HCT116 (cell line): ENCODE results near the gene DIS3L. TPM values are rescaled to one million over a fixed set of nuclear protein-coding genes. Genes with fewer than 3 reads are reported as not detected.

ENCODE experiments used
- ATAC-seq: fragments of 200-7000 bp; cut with Tn5 transposase; 2 replicates; pipeline ENCODE4 v1.9.1; 2020; ENCODE audit warnings: mild to moderate bottlenecking, moderate library complexity
- BruUV-seq: library from RNA; stranded (reverse); fragments of 400-500 nt; replicated peaks from 2 replicates; lab custom pipeline; 2021; lab: Mats Ljungman, UMichigan
- CTCF ChIA-PET: fragments of 300-600 bp; sonication (Branson Sonifier 250); formaldehyde crosslinking; loops from one replicate; lab custom pipeline; 2021; ENCODE audit warnings: antibody characterized with exemption; lab: Charles Lee
- POLR2A ChIA-PET: fragments of 300-600, 350-600 bp; sonication (Branson Sonifier 250); formaldehyde crosslinking; loops from one replicate; lab custom pipeline; 2021; ENCODE audit warnings: antibody characterized with exemption; lab: Charles Lee
- RAD21 ChIA-PET, 2 experiments: fragments of 300-600 bp; sonication (Branson Sonifier 250); formaldehyde crosslinking; loops; one replicate each; lab custom pipeline; 2023; ENCODE audit warnings: low total read pairs in 2 of 2; ENCODE audit not compliant: uncharacterized antibody in 2 of 2, unreplicated experiment in 2 of 2, low non-redundant PET in 1 of 2; lab: Charles Lee
- DNase-seq: peaks from one replicate; pipeline ENCODE4 v3.0.0-alpha.2; 2010; ENCODE audit warnings: low read depth, low spot score
- H2AFZ ChIP-seq: fragments of 200-600 bp; shearing (Covaris generic), sonication (generic); 2 replicates; pipeline ENCODE4 v1.6.1; 2017; ENCODE audit warnings: low read depth, mixed run types, mixed read lengths, antibody characterized with exemption, low read length; ENCODE audit not compliant: poor library complexity, severe bottlenecking
- H3K27ac ChIP-seq: 2 replicates; pipeline ENCODE4 v1.5.1; 2012; ENCODE audit warnings: low read depth, low read length
- H3K27me3 ChIP-seq: fragments of 200-600 bp; sonication (generic); 2 replicates; pipeline ENCODE4 v1.6.1; 2016; ENCODE audit warnings: mixed run types, low read length, mixed read lengths; ENCODE audit not compliant: insufficient read depth
- H3K36me3 ChIP-seq, 2 experiments: fragments of 200-500 bp in 1 of 2; fragments of 200-600 bp in 1 of 2; sonication (Bioruptor generic) in 1 of 2; sonication (generic) in 1 of 2; 2 replicates each; pipeline versions ENCODE4 v1.5.1 to v1.6.1; 2014 to 2016; ENCODE audit warnings: low read length in 2 of 2, inconsistent platforms in 1 of 2, mixed read lengths in 1 of 2, mixed run types in 1 of 2; ENCODE audit not compliant: insufficient read depth in 2 of 2, control insufficient read depth in 1 of 2
- H3K4me1 ChIP-seq, 2 experiments: fragments of 200-600 bp in 1 of 2; sonication (generic) in 1 of 2; 2 replicates each; pipeline versions ENCODE4 v1.5.1 to v1.6.1; 2012 to 2017; ENCODE audit warnings: low read length in 2 of 2, inconsistent platforms in 1 of 2, mild to moderate bottlenecking in 1 of 2, mixed read lengths in 1 of 2, mixed run types in 1 of 2, moderate library complexity in 1 of 2; ENCODE audit not compliant: insufficient read depth in 2 of 2, control insufficient read depth in 1 of 2
- H3K4me2 ChIP-seq: fragments of 200-600 bp; sonication (generic); 2 replicates; pipeline ENCODE4 v1.6.1; 2017; ENCODE audit warnings: mixed run types, low read length, mixed read lengths
- H3K4me3 ChIP-seq, 2 experiments: fragments of 200-600 bp in 1 of 2; sonication (generic) in 1 of 2; replicated peaks in 1 of 2; 2 replicates each; pipeline ENCODE4 v1.5.1; 2011 to 2016; ENCODE audit warnings: low read length in 2 of 2, control low read depth in 1 of 2, low read depth in 1 of 2, mild to moderate bottlenecking in 1 of 2, mixed read lengths in 1 of 2, mixed run types in 1 of 2
- H3K79me2 ChIP-seq: fragments of 200-600 bp; sonication (generic); 2 replicates; pipeline ENCODE4 v1.6.1; 2017; ENCODE audit warnings: mild to moderate bottlenecking, mixed run types, low read length, moderate library complexity, mixed read lengths; ENCODE audit not compliant: insufficient read depth
- H3K9ac ChIP-seq: fragments of 200-600 bp; sonication (generic); 2 replicates; pipeline ENCODE4 v1.6.1; 2016; ENCODE audit warnings: low read length, mixed read lengths
- H3K9me2 ChIP-seq: fragments of 200-600 bp; sonication (generic), shearing (Covaris generic); 2 replicates; pipeline ENCODE4 v1.6.1; 2017; ENCODE audit warnings: mixed run types, mild to moderate bottlenecking, moderate library complexity; ENCODE audit not compliant: insufficient read depth
- H3K9me3 ChIP-seq, 2 experiments: fragments of 200-500 bp in 1 of 2; fragments of 200-600 bp in 1 of 2; sonication (Bioruptor generic) in 1 of 2; sonication (generic) in 1 of 2; 2 replicates each; pipeline ENCODE4 v1.6.1; 2014 to 2017; ENCODE audit warnings: low read length in 2 of 2, mixed read lengths in 2 of 2, inconsistent platforms in 1 of 2, low read depth in 1 of 2, mild to moderate bottlenecking in 1 of 2, mixed run types in 1 of 2, moderate library complexity in 1 of 2; ENCODE audit not compliant: control insufficient read depth in 1 of 2, insufficient read depth in 1 of 2
- H4K20me1 ChIP-seq: fragments of 200-600 bp; sonication (generic), shearing (Covaris generic); 2 replicates; pipeline ENCODE4 v1.6.1; 2017; ENCODE audit warnings: mixed run types, mild to moderate bottlenecking, moderate library complexity; ENCODE audit not compliant: insufficient read depth
- CBX3 ChIP-seq: IDR thresholded peaks from 2 replicates; pipeline ENCODE4 v1.6.1; 2012; ENCODE audit warnings: low read depth
- CEBPB ChIP-seq: IDR thresholded peaks from 2 replicates; pipeline ENCODE4 v1.6.1; 2012; ENCODE audit warnings: low read depth
- EGR1 ChIP-seq: IDR thresholded peaks from 2 replicates; pipeline ENCODE4 v1.6.1; 2012; ENCODE audit warnings: low read depth
- ELF1 ChIP-seq: IDR thresholded peaks from 2 replicates; pipeline ENCODE4 v1.6.1; 2012; ENCODE audit warnings: low read depth, borderline replicate concordance
- EZH2 ChIP-seq: fragments of 200-600 bp; sonication (generic); IDR thresholded peaks from 2 replicates; pipeline ENCODE4 v1.6.1; 2017; ENCODE audit warnings: antibody characterized with exemption, mixed run types
- EZH2phosphoT487 ChIP-seq: fragments of 200-600 bp; IDR thresholded peaks from 2 replicates; pipeline ENCODE4 v1.6.1; 2018; ENCODE audit warnings: antibody characterized with exemption, borderline replicate concordance
- FOSL1 ChIP-seq: IDR thresholded peaks from 2 replicates; pipeline ENCODE4 v1.6.1; 2012; ENCODE audit warnings: low read depth
- JUND ChIP-seq: IDR thresholded peaks from 2 replicates; pipeline ENCODE4 v1.6.1; 2012
- RAD21 ChIP-seq: IDR thresholded peaks from 2 replicates; pipeline ENCODE4 v1.6.1; 2012; ENCODE audit warnings: low read depth, mild to moderate bottlenecking
- SIN3A ChIP-seq: IDR thresholded peaks from 2 replicates; pipeline ENCODE4 v1.6.1; 2012; ENCODE audit warnings: low read depth
- SP1 ChIP-seq: IDR thresholded peaks from 2 replicates; pipeline ENCODE4 v1.6.1; 2012; ENCODE audit warnings: low read depth
- SRF ChIP-seq: IDR thresholded peaks from 2 replicates; pipeline ENCODE4 v1.6.1; 2012; ENCODE audit warnings: low read depth
- TCF7L2 ChIP-seq: IDR thresholded peaks from 2 replicates; pipeline ENCODE4 v1.7.0; 2011; ENCODE audit warnings: borderline replicate concordance, inconsistent platforms; ENCODE audit not compliant: insufficient read depth, insufficient read length; ENCODE audit errors: extremely low read depth
- ZFX ChIP-seq: fragments of 450-650 bp; IDR thresholded peaks from 2 replicates; pipeline ENCODE4 v1.6.1; 2017
- intact Hi-C: fragments of 100-400 bp; cut with micrococcal nuclease; formaldehyde crosslinking; loops from 2 replicates; pipeline ENCODE4 v1.10.0; 2022
- total RNA-seq: library from RNA; stranded (reverse); gene quantifications from one replicate; pipeline ENCODE4 v1.2.1, GENCODE V29; 2021; ENCODE audit not compliant: unreplicated experiment
- TF ChIP-seq, protein P1 (sequence below): IDR thresholded peaks from 2 replicates; pipeline ENCODE4 v1.6.1; 2012; ENCODE audit warnings: low read depth
- TF ChIP-seq, protein P2 (sequence below): IDR thresholded peaks from 2 replicates; pipeline ENCODE4 v1.6.1; 2012
- TF ChIP-seq, protein P3 (sequence below): IDR thresholded peaks from 2 replicates; pipeline ENCODE4 v1.6.1; 2012

Gene DIS3L
- total RNA-seq, 1 experiment from 2014 or later = 32.2 TPM

GRCh38 chr15:66288093-66288492 is 5.3 kb upstream of the DIS3L start:
- intact Hi-C loops = loop anchor here (5.0 kb wide), 3 partner anchors 36 to 371 kb away; partner anchors contain the start of gene MEGF11
- no peak overlapping the region for H3K27ac ChIP-seq
- no peak overlapping the region for H3K4me2 ChIP-seq
- POLR2A ChIA-PET = no interaction called here
- RAD21 ChIA-PET = no interaction called here
- BruUV-seq = no TSS peak
- DNase-seq = no peak
- H3K27me3 ChIP-seq = no peaks in the 10 kb centered on the region
- H3K9me3 ChIP-seq = no peaks in the 10 kb centered on the region
- H3K36me3 ChIP-seq = no peaks in the 10 kb centered on the region
- H4K20me1 ChIP-seq = no peaks in the 10 kb centered on the region
- TF ChIP-seq FOSL1 = no peak
- TF ChIP-seq EGR1 = no peak
- TF ChIP-seq, all 23 proteins: peak for 0
- Histone ChIP-seq H3K4me3 (no peak overlapping the region), H3K4me1 (peaks cover 8 to 31% of the 10 kb centered on the region in 2 experiments; a peak in 3 of 4 replicates), H2AFZ (no peak overlapping the region), H3K79me2 (no peaks in the 10 kb centered on the region), H3K9ac (no peak overlapping the region), H3K9me2 (no peaks in the 10 kb centered on the region)
- no peak for ATAC-seq
- CTCF ChIA-PET = interaction anchor here (1.2 to 1.4 kb wide), 2 partner anchors 18 to 54 kb away, joined by 4 to 5 read pairs; no protein-coding TSS in a partner anchor

DNA sequence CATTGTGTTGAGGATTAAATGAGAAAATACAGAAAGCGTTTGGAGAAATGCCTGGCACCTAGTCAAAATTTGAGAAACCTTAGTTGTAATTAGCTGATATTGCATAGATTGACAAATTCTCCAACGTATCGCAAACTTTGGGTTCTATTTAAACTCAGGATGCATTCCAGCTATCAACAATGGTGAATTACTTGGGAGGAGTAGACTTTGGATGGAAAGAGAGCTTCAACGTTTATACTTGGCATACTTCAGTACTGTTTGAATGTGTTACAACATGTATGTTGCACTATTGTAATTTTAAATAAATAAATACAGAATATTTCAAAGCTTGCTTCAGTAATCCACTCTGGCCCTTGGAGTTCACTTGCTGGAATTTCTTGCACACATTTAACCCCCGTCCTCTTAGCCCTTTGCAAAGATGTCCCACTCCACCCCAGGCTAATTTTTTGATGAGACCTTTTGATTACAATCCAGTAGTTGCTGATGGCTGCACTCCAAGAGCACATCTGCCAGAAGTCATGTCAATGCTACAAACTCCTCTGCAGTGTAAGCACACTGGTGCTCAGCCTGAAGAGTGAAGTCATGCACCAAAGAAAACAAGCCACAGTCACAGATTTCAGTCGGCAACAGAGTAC is 4.7 kb upstream of the DIS3L start:
- ATAC-seq (no peak), DNase-seq (no peak)
- Histone ChIP-seq H4K20me1 (no peaks in the 10 kb centered on the region), H3K4me3 (no peak overlapping the region), H3K4me1 (peaks cover 8 to 31% of the 10 kb centered on the region in 2 experiments; a peak in 3 of 4 replicates), H3K79me2 (no peaks in the 10 kb centered on the region), H3K9me2 (no peaks in the 10 kb centered on the region), H3K27ac (no peak overlapping the region), H2AFZ (no peak overlapping the region), H3K9me3 (no peaks in the 10 kb centered on the region), H3K36me3 (no peaks in the 10 kb centered on the region), H3K4me2 (no peak overlapping the region), H3K9ac (no peak overlapping the region), H3K27me3 (no peaks in the 10 kb centered on the region)
- BruUV-seq = no TSS peak
- ChIA-PET RAD21 (no interaction called here), POLR2A (no interaction called here), CTCF (interaction anchor here (1.2 to 1.4 kb wide), 2 partner anchors 19 to 55 kb away, joined by 4 to 5 read pairs; no protein-coding TSS in a partner anchor)
- intact Hi-C loops = loop anchor here (5.0 kb wide), 3 partner anchors 36 to 371 kb away; partner anchors contain the start of gene MEGF11
- TF ChIP-seq ELF1 = no peak
- TF ChIP-seq SRF = no peak
- TF ChIP-seq, protein P1, sequence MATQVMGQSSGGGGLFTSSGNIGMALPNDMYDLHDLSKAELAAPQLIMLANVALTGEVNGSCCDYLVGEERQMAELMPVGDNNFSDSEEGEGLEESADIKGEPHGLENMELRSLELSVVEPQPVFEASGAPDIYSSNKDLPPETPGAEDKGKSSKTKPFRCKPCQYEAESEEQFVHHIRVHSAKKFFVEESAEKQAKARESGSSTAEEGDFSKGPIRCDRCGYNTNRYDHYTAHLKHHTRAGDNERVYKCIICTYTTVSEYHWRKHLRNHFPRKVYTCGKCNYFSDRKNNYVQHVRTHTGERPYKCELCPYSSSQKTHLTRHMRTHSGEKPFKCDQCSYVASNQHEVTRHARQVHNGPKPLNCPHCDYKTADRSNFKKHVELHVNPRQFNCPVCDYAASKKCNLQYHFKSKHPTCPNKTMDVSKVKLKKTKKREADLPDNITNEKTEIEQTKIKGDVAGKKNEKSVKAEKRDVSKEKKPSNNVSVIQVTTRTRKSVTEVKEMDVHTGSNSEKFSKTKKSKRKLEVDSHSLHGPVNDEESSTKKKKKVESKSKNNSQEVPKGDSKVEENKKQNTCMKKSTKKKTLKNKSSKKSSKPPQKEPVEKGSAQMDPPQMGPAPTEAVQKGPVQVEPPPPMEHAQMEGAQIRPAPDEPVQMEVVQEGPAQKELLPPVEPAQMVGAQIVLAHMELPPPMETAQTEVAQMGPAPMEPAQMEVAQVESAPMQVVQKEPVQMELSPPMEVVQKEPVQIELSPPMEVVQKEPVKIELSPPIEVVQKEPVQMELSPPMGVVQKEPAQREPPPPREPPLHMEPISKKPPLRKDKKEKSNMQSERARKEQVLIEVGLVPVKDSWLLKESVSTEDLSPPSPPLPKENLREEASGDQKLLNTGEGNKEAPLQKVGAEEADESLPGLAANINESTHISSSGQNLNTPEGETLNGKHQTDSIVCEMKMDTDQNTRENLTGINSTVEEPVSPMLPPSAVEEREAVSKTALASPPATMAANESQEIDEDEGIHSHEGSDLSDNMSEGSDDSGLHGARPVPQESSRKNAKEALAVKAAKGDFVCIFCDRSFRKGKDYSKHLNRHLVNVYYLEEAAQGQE = no peak
- TF ChIP-seq, protein P2, sequence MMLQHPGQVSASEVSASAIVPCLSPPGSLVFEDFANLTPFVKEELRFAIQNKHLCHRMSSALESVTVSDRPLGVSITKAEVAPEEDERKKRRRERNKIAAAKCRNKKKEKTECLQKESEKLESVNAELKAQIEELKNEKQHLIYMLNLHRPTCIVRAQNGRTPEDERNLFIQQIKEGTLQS = no peak
- TF ChIP-seq, protein P3, sequence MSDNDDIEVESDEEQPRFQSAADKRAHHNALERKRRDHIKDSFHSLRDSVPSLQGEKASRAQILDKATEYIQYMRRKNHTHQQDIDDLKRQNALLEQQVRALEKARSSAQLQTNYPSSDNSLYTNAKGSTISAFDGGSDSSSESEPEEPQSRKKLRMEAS = no peak
- TF ChIP-seq CEBPB = no peak
- TF ChIP-seq FOSL1 = no peak
- no peak for TF ChIP-seq CBX3
- no peak for TF ChIP-seq EZH2
- TF ChIP-seq TCF7L2 = no peak
- no peak for TF ChIP-seq ZFX
- no peak for TF ChIP-seq RAD21
- TF ChIP-seq JUND = no peak
- TF ChIP-seq SIN3A = no peak
- no peak for TF ChIP-seq EZH2phosphoT487
- no peak for TF ChIP-seq SP1
